NCI-H2196 (cell line): Measurements from ENCODE around the gene MED15.
"Not testable (repeated sequence)": the region's sequence is repeated elsewhere in the genome, so short reads cannot be mapped to it uniquely, and the experiment has no call there.

Experiments
- DNase-seq: peaks from one replicate; lab custom pipeline; 2025; ENCODE audit not compliant: unreplicated experiment; lab: John Stamatoyannopoulos, UW

Gene MED15

DNA sequence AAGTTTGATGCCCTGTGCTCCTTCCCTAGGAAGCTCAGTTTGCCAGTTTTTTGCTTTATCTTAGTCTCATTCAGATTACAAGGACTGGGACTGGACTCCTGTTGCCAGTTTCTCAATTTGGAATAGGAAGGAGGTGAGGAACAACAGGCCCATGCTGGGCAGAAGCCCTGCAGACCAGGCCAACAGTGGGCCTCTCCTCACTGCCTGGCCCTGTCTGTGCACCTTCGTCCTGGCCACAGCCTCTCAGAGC is 23.7 kb downstream of the MED15 start:
- DNase-seq, result no peak

DNA sequence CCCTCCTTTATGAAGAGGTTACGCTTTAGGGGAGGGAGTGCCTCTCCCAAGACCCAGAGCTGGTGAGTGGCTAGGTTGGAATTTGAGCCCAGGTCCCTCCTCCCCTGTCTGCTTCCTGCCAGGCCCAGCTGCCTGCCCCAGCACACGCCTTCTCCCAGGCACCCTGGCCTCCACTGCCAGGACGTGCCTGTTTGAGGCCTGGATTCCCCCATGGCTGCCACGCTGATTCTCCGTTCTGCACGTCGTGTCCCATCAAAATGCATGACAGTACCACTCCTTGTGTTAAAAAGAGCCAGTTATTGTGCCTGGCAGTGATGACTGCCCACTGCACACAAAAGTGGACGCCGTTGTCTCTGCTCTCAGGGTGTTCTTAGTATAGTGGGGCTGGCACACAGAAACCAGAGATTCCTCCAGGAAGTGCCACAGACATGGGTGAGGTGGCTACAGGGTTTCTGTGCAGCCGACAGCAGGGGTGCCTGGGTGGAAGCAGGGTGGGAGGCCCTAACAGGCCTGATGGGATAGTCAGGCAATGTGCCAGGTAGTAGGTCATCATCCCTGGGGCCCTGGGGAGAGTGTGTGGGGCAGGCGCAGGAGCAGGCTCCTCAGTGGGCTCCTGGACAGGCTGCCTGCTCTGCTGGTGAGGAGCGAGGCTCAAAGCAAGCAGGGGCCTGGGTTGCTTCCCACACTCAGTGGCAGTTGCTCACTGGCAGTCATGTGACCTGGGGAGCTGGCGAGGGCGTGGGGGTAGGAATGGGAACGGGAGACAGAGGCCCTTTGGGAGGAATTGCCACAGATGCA is 24.2 kb downstream of the MED15 start:
- peak; percentile 38 for DNase-seq

DNA sequence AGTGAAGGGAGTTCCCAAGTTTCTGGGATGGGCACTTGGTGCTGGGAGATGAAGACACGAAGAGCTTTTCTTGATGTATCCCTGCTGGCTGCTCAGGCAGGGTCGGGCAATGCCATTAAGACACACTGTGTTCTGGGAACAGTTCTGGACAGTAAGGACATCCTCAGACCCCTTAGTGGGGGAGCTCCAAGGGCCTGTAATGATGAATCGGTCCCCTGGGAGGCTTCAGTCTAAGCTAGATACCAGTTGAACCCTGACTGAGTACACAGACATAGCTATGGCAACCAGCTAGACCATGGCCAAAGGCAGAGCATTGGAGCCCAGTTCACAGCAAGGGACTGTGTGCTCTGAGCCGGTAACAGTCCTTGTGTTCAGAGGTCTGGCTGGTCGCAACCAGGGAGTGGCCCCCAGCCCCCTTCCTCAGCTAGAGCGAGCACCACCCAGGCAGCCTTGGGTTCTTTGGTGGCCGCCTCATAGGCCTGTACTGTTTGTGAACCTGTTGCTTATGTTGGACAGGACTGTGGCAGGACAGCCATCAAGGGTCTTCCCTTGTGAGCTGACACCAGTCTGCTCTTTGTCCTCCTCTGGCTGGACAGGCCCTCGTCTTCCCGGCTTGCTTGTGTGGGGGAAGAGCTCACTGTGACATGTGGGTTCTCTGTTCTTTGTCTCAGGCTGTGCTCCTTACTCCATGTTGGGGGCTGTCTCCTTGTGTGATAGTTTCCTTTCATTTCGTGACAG is 25.0 kb downstream of the MED15 start:
- no peak for DNase-seq

DNA sequence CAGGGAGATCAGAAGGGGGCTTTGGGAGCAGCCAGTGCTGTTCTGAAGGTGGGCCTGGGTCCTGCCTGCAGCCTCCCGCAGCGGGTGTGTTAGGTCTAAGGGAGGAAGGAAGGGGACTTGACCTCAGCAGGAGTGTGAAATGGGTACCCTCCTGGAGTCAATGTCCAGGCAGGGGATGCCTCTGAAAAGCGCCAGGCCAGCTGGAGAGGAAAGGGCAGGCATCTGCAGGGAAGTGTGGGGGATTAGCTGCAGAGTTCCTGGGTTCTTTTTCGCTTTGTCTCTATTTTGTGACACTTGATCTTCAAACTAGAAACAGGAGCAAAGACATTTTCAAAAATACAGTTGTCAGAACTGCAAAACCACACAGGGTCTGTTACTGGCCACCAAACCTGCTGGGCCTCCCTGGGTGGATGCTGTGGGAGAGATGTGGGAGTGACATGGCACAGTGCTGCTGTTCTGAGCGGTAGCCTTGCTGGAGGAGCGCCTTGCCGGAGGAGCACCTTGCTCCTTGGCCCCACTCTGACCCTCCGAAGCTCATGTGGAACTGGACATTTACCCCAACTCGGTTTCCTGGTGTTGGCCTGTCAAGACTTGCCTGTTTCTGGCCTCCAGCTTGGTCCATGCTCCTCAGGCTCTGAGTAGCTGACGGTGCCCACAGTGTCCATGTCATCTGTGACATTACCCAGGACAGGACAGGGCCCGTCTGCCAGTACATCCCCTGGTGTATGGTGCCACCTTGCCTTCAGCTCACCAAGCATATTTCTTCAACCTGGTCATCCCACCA is 25.9 kb downstream of the MED15 start:
- DNase-seq, result no peak

DNA sequence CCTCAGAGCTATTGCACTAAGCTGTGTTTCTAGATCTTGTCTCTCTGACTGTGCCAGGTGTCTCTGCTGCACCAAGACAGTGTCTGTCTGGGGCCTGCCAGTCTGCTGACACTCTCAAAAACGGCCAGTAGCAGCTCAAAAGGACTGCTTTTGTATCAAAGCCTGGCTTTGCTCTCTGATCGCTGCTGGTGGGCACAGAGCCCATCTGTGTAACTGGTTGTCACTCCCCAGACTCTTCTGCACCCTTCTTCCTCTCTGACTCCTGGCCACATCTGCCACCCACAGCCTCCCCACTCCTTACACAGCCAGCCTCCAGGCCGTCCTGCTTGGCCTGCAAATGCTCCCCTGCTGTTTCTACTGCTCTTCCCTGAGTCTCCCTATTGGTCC is 26.5 kb downstream of the MED15 start:
- DNase-seq, result no peak

DNA sequence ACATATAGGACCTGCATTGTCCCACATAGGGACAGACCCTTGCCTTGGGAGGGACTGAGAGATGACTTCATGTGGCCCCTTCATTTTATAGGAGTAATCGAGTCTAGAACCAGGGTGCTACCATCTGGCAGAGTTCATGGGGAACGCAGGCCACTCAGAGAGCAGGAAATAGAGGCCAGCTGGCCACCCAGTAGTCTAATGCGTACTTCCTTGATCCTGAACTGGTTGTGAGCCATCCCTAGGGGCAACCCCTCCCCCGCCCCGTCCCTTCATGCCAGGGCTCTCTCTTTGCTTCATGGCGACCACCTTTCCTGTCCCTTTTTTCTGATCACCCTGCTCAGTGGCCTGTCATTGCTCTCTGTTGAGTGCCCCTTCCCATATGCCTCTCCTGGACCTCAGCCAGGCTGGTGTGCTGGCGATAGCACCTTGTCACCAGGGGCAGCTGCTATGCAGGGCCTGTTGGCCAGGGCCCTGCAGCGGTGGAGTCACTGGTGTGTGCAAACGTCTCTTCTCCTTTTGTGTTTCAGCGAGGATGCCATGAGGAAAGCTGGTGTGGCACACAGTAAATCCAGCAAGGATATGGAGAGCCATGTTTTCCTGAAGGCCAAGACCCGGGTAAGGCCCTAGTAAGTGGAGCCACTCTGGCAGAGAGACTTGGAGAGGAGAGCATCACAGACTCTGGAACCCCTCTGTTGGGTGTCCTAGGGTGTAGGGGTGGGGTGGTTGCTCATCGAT is 29.3 kb downstream of the MED15 start:
- peak; percentile 43 for DNase-seq

DNA sequence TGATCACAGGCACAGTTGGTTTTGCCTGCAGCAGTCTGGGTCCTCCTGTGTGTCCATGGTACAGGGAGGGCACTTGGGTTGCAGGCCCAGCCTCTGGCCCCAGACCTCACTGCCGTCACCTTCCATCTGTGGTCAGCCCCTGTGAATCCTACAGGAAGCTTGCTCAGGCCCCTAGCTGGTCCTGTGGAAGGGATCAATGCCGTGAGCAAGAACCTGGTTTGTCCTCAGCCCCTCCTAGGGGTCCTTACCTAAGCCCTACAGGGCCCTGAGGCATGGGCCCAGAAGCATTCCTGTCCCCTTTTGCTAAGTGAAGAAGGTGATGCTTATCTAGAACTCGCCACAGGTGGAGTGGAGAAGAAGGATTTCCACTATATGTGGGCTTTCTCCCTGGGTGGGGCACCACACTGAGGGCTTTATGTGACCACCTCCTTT is 29.9 kb downstream of the MED15 start:
- DNase-seq, result no peak

DNA sequence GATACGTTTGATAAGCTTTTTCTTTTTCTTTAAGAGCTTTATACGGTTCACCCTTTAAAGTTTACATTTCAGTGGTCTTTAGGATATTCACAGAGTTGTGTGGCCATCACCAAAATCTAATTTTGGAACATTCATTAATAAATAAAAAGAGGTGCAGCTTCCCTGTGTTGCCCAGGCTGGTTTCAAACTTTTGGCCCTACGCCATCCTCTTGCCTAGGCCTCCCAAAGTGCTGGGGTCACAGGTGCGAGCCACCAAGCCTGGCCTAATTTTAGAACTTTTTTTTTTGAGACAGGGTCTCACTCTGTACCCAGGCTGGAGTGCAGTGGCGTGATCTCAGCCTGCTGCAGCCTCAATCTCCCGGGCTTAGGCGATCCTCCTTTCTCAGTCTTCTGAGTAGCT is 30.6 kb downstream of the MED15 start:
- DNase-seq, result no peak

DNA sequence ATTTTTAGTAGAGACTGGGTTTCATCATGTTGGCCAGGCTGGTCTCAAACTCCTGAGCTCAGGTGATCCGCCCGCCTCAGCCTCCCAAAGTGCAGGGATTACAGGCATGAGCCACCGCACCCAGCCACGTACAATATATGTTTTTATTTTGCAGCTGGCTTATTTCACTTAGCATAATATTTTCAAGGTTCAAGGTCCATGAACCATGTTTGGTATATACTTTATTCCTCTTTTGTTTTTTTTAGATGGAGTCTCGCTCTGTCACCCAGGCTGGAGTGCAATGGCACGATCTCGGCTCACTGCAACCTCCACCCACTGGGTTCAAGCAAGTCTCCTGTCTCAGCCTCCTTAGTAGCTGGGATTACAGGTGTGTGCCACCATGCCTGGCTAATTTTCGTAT is 31.5 kb downstream of the MED15 start:
- not testable (repeated sequence) for DNase-seq

DNA sequence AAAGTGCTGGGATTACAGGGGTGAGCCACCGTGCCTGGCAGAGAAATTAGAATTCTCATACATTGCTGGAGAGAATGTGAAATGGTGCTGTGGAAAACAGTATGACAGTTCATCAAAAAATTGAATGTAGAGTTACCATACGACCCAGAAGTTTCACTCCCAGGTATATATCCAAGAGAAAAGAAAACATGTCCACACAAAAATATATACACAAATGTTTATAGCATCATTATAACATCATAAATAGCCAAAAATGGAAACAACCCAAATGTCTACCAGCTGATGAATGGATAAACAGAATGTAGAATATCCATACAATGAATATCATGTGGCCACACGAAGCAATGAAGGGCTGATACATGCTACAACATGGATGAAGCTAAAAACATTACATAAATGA is 34.6 kb downstream of the MED15 start:
- DNase-seq, result no peak

DNA sequence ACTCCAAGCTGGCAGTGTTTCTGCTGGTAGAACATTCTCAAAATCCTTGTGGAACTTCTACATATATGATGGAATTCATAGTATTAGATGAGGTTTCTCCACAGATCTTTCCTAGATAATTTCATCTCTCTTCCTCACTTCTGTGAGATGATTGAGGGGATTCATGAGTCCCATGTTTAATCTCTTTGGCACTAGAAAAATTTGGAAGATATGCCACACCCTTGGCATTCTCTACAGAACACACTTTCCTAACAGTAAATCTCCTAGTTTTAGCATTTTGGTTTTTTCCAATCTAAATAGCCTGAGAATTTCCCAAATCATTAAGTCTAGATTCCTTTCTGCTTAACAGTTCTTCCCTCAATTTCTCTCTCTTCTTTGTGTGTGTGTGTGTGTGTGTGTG is 35.3 kb downstream of the MED15 start:
- no peak for DNase-seq

DNA sequence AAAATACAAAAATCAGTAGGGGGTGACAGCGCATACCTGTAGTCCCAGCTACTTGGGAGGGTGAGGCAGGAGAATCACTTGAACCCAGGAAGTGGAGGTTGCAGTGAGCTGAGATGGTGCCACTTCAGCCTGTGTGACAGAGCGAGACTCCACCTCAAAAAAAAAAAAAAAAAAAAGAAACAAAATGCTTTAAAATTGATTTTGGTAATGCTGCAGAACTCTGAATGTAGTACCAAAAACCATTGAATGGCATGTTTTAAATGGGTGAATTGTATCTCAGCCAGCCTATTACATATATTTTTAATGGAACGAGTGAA is 37.9 kb downstream of the MED15 start:
- not testable (repeated sequence) for DNase-seq

DNA sequence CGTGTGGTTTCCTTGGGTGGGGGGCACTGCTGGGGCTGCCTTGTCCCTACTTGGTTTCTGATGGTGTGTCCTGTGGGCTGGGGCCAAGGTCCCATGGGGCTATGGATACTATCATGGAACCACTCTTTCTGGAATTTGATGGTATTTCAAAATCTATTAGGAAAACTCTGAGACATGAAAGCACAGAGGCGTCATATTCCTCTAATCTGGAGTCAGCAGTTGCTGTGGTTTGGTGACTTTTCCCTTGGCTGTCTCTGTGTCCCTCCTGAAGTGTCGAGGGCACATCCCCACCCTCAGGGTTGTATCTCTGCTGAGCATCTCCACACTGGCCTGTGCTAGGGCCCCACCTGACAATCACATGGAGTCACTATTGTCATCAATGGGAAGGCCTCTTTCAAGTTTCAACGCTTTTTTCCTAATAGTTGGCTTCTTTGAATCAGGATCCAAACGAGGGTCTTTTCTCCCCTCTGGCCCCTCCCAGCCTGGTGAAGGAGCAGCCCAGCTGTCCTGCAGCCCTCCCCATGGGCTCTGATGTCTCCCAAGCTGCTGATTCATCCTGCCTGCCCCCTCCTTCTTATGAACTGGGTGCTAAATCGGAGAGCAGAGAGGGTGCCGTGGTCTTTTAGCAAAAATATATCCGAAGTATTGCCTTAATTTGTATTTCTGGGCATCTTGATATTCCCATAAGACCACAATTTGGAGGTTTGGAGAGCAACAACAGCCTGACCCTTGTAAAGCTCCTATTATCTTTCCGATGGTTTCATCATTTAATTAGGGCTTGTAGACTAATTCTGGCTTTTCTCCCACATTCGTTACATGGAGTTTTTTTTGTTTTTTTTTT is 38.5 kb downstream of the MED15 start:
- DNase-seq, result no peak

DNA sequence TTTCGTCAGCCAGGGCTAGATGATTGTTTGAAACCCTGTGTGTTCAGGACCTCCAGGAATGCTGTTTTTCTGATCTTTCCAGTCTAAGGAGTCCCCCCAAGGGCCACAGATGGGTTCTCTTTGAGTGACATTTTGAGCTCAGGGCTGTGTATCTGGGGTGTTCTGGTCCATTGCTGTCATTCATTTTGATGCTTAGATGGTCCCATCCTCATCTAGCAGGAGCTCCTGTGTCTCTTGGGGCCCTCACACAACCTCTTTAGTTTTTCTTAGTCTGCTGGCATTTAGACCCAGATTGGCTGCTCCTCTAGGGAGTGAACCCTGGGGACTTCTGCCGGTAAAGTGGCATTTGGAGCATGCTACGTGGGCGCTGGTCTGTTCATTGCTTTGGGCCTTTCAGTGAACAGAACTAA is 39.1 kb downstream of the MED15 start:
- no peak for DNase-seq

DNA sequence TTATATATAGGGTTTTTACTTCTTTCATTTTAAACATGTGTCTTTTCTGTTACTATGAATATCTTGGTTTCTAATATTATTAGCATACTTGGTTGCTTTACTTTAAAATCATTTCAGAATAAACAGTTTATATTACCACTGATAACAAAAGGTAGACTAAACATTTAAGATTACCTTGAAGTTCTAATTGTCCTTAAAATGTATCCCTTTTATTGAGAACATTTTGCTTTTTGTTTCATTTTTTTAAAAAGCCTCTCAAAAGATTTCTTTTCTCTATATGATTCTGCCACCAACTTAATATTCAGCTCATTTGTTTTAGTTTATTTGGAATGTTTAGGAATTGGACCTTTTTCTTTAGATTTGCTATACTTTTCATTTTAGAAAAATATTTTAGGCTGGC is 39.6 kb downstream of the MED15 start:
- no peak for DNase-seq

DNA sequence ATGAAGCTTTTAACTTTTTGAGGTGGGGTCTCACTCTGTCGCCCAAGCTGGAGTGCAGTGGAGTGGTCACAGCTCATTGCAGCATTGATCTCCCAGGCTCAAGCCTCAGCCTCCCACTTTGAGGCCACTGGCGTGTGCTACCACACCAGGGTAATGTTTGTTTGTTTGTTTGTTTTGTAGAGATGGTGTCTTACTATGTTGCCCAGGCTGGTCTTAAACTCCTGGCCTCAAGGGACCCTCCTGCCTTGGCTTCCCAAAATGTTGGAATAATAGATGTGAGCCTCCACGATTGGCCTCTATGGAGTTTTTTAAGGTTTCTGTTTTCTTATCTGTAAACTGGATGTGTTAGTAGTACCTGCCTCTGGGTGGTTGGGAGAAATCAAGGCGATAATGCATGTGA is 41.4 kb downstream of the MED15 start:
- no peak for DNase-seq

DNA sequence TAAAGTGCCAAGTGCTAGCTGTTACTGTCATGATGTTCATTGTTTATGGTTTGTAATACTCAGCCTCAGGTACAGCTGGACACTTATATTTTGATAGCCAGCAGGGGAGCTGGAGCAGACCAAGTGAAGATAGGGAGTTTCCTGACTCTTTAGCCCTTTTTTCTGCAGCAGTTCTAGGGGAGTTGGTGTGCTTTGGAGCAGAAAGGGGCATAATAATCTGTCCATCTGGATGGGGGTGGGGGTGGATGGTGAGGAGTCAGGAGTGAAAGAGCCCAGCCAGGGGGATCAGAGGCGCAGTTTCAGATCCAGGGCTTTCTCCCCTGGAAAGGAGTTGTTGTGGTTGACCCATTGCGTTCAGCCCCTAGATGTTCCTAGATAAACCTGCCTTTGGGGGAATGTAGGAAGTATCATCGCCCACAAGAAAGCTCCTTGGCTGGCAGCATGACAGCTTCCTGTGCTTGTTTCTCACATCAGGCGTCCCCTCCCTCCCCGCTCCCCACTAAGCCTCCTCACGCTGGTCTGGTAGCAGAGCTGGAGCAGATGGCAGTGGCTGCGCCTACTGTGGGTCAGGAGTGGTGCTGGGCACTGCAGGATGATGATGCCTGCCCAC is 41.9 kb downstream of the MED15 start:
- no peak for DNase-seq

DNA sequence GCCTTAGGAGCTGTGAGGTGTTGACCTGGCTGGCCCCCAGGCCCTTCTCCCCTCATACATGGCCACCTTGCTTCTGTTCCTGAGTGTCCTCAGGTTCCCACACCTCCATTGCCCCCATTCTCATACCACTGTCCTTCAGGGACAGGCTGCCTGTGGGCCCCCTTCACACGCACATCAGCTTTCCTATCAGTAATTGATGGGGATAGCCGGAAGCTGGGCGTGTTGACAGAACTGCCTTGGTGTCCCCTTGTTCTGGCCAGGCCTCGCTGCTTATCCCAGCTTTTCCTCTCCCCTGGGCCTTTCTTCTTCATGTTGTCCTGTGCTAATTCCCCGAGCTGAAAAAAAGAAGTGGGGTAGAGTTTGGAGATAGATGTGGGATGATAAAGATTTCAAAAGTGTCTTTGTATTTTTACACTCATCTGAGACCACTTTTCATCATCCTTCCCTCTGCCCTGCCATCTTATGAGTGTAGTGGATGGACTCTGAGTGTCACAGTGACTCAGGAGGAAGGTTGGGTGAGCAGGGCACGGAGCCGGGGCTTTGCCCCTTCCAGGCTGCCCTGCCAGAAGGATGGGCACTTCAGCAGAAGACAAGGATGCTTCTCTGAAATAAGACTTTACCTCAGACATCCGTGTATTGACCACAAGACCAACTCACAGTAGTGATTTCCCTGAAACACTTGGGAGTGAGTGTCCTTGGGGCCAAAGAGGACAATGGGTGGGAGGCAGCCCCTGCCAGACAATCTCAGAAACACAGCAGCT is 42.8 kb downstream of the MED15 start:
- no peak for DNase-seq
